ENCODE results near the gene ABCA12. TPM values are rescaled to one million over a fixed set of nuclear protein-coding genes. Genes with fewer than 3 reads are reported as not detected.

The ABCA12 gene
- total RNA-seq, 1 experiment from 2014 or later: 1.3 TPM

- BruUV-seq (replicated peaks): no TSS peak
Observed at GRCh38 chr2:215188078-215188477, 49.7 kb upstream of the ABCA12 start.

More at GRCh38 chr2:215188078-215188477, 49.7 kb upstream of the ABCA12 start:
- Histone ChIP-seq H3K9ac (ENCODE audit: low read length) (no peak overlapping the region), H3K4me3 (replicated peaks in 1 of 2; ENCODE audit: low read depth in 1 of 2, low read length in 2 of 2) (no peak overlapping the region), H3K27ac (ENCODE audit: low read depth, low read length) (no peak overlapping the region), H3K4me2 (ENCODE audit: low read length) (no peak overlapping the region), H3K79me2 (ENCODE audit: insufficient read depth, low read length) (no peaks in the 10 kb centered on the region), H4K20me1 (ENCODE audit: insufficient read depth) (no peaks in the 10 kb centered on the region), H3K4me1 (ENCODE audit: control insufficient read depth in 1 of 2, insufficient read depth in 2 of 2, low read length in 2 of 2) (no peaks in the 10 kb centered on the region), H2AFZ (ENCODE audit: low read depth, low read length, poor library complexity, severe bottlenecking) (no peak overlapping the region), H3K27me3 (ENCODE audit: insufficient read depth, low read length) (no peaks in the 10 kb centered on the region), H3K36me3 (ENCODE audit: control insufficient read depth in 1 of 2, insufficient read depth in 2 of 2, low read length in 2 of 2) (no peaks in the 10 kb centered on the region), H3K9me2 (ENCODE audit: insufficient read depth) (no peaks in the 10 kb centered on the region), H3K9me3 (ENCODE audit: control insufficient read depth in 1 of 2, insufficient read depth in 1 of 2, low read depth in 1 of 2, low read length in 2 of 2) (no peaks in the 10 kb centered on the region)
- ChIA-PET CTCF (no interaction called here), RAD21 (ENCODE audit: low non-redundant PET in 1 of 2, low total read pairs in 2 of 2, uncharacterized antibody in 2 of 2, unreplicated experiment in 2 of 2) (interaction anchor here in 1 of 2 experiments (0.7 kb wide), 1 partner anchor 417 kb away, joined by 4 read pairs; no protein-coding TSS in a partner anchor), POLR2A (no interaction called here)
- DNase-seq (ENCODE audit: low read depth, low spot score) (no peak), ATAC-seq (no peak)
- intact Hi-C loops (cut with micrococcal nuclease): no loop called here
- no peak for TF ChIP-seq CBX3 (IDR thresholded peaks at IDR 0.05; ENCODE audit: low read depth)
- TF ChIP-seq POLR2A (IDR thresholded peaks at IDR 0.05; ENCODE audit: borderline replicate concordance, extremely low read depth, insufficient read depth, insufficient read length): no peak
- TF ChIP-seq MAX (IDR thresholded peaks at IDR 0.05): no peak
- no peak for TF ChIP-seq EGR1 (IDR thresholded peaks at IDR 0.05; ENCODE audit: low read depth)
- TF ChIP-seq TCF7L2 (IDR thresholded peaks at IDR 0.05; ENCODE audit: borderline replicate concordance, extremely low read depth, insufficient read depth, insufficient read length): no peak
- TF ChIP-seq JUND (IDR thresholded peaks at IDR 0.05): no peak
- TF ChIP-seq, protein P1, sequence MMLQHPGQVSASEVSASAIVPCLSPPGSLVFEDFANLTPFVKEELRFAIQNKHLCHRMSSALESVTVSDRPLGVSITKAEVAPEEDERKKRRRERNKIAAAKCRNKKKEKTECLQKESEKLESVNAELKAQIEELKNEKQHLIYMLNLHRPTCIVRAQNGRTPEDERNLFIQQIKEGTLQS (IDR thresholded peaks at IDR 0.05): no peak
- TF ChIP-seq ZFX (IDR thresholded peaks at IDR 0.05): no peak
- TF ChIP-seq REST (IDR thresholded peaks at IDR 0.05; ENCODE audit: low read depth): no peak
- TF ChIP-seq CTCF (IDR thresholded peaks at IDR 0.05 in 2 of 3, conservative IDR thresholded peaks at IDR 0.05 in 1 of 3; ENCODE audit: borderline replicate concordance in 1 of 3, insufficient read depth in 1 of 3, low read depth in 2 of 3, low read length in 2 of 3): no peak
- TF ChIP-seq SP1 (IDR thresholded peaks at IDR 0.05; ENCODE audit: low read depth): no peak
- no peak for TF ChIP-seq YY1 (IDR thresholded peaks at IDR 0.05; ENCODE audit: extremely low read depth, insufficient replicate concordance, low read depth, low read length)
- TF ChIP-seq EZH2phosphoT487 (IDR thresholded peaks at IDR 0.05; ENCODE audit: borderline replicate concordance): no peak
- no peak for TF ChIP-seq ZNF274 (IDR thresholded peaks at IDR 0.05; ENCODE audit: low read depth, low read length)
- no peak for TF ChIP-seq RAD21 (IDR thresholded peaks at IDR 0.05; ENCODE audit: low read depth)
- no peak for TF ChIP-seq SIN3A (IDR thresholded peaks at IDR 0.05; ENCODE audit: low read depth)
- TF ChIP-seq, protein P2, sequence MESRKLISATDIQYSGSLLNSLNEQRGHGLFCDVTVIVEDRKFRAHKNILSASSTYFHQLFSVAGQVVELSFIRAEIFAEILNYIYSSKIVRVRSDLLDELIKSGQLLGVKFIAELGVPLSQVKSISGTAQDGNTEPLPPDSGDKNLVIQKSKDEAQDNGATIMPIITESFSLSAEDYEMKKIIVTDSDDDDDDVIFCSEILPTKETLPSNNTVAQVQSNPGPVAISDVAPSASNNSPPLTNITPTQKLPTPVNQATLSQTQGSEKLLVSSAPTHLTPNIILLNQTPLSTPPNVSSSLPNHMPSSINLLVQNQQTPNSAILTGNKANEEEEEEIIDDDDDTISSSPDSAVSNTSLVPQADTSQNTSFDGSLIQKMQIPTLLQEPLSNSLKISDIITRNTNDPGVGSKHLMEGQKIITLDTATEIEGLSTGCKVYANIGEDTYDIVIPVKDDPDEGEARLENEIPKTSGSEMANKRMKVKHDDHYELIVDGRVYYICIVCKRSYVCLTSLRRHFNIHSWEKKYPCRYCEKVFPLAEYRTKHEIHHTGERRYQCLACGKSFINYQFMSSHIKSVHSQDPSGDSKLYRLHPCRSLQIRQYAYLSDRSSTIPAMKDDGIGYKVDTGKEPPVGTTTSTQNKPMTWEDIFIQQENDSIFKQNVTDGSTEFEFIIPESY (IDR thresholded peaks at IDR 0.05; ENCODE audit: extremely low read depth, insufficient replicate concordance, low read length): no peak
- TF ChIP-seq POLR2AphosphoS5 (IDR thresholded peaks at IDR 0.05; ENCODE audit: low read depth, low read length): no peak
- no peak for TF ChIP-seq CEBPB (IDR thresholded peaks at IDR 0.05; ENCODE audit: low read depth)
- no peak for TF ChIP-seq SRF (IDR thresholded peaks at IDR 0.05; ENCODE audit: low read depth)

Data from HCT116 (cell line).